ENCODE data around the gene PRR16.

The PRR16 gene

DNA sequence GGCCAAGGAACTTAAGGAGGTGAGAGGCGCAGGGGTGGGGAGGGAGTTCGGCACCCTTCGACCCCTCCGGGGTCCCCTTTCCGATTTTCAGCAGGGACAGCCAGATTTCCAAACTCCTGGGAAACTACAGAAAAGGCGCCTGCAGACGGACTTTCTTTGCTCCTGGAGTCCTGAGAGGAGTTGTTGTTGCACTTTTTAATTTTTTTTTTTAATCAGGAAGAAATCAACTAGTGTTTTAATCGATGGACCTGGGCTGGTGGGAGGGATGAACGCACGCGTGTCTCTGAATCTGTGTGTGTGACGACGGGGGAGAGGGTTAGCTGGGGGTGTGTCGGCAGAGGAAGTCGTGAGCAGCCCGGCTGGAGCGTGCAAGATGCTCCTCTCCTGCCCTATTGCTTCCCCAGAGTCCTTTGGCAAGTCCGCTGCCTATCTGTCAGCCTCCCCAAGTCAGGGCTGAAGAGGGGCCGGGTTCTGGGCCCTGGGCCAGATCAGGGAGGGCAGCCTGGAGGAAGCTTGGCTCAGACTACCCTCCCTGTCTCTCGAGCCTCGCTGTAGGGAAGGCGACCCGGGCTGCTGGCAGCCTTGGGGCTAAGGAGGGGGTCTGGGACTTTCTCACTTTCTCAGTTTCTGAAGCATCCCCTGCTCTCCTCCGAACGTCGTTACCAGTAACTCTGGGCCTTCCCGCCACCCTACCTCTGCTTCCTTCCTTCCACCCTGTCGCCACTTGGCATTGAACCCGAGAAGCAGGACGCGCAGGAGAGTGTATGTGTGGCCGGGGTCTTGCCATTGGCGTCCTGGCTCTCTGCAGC, 731 bp downstream of the PRR16 start:
- peak in 1 of 2 donors; percentile 22 for DNase-seq

DNA sequence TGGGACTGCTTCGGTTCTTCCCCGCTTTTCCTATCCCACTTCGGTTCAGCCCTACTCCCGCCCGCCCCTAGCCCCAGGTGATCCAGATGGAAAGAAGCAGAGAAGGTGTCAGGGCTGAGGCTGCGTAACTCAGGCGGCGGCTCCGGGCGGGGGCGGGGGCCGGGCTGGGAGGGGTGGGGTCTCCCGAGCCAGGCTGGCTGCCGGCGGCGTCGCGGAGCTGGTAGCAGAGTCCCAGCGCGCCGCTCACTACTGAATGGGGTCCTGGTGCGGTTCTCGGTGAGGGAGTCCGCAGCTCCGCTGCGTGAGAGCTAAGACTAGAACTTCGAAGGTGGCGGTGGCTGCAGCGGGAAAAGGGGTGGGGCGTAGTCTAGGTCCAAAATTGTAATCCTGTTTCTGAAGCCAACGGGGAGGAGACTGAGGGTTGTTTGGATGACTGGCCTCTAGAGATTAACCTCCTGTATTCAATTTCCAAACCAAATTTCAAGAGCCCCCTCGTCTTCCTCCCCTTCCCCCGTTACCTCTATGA, 1.4 kb downstream of the PRR16 start:
- no peak for DNase-seq

- DNase-seq, result no peak
Measured at GRCh38 chr5:120466341-120467006, 2.4 kb downstream of the PRR16 start.

DNA sequence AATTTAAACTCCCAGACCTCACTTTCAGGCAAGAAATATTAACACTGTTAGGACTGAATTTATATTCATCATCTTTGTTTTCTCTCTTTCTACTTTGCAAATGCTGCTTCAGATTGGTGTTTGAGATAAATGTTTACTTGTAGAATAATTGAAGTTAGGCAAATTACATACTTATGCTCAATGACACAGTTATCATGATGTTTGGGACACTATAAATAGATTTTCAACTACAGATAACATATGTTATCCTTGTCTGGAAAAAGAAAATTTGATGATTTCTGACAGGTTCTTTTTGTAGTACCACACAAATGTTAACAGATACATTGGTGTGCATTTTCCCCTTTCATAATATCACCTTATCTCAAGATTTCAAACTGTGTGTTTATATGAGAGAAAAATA, 7.9 kb downstream of the PRR16 start:
- no peak for DNase-seq

DNA sequence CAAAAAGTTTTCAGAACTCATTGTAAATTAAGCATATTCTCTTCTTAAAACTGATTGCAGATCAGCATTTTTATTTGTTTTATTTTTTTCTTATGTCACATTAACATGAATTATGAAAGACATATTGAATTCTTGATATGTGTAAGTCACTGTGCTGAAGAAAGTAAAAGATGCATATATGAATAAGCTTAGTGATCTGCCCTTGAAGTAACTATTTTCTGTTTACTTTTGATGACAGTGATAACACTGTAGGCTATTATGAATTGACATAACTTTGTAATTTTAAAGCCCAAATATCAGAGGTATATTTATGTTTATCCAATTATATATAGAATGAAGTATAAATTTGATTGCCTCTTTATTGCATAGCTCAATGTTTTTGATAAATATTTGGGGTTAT, 8.8 kb downstream of the PRR16 start:
- no peak for DNase-seq

GRCh38 chr5:120473332-120473731, 9.2 kb downstream of the PRR16 start:
- DNase-seq, result no peak

DNA sequence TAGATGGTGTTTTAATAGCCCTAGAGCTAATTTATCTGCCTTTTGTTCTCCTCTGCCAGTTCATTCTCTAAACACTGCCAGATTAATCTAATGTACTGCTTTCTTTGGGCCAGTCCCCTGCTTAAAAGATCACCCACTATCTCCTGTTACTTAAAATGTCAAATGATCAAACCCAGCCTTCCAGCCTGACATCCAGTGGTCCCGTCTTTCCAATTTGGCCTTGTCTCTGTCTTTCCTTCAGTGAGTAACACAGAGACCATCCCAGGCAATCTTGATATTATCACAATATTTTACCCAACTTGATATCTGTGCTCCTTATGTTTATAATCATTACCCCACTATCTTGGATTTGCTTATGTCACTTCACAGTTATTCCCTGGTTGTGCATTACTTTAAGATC, 12.0 kb downstream of the PRR16 start:
- no peak for DNase-seq

DNA sequence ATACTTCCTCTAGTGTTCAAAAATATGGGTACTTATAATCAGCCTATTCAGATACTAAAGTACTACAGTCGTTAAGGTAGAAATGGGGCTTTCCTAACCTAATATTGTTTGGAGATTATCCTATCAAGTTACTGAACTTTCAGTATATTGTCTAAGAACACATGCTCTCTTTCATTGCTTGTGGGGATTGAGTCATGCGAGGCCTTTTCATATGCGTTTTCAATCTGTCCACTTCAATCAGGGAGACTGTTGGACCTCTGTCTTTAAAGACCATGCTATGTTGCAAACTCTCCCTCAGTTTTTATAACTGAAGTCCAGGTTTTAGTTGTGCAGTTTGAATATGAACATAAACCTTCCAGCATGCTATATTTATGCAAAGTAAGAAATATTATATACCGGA, 15.0 kb downstream of the PRR16 start:
- DNase-seq, result no peak

- no peak for DNase-seq
Measured at GRCh38 chr5:120499876-120500563, 35.9 kb downstream of the PRR16 start.

DNA sequence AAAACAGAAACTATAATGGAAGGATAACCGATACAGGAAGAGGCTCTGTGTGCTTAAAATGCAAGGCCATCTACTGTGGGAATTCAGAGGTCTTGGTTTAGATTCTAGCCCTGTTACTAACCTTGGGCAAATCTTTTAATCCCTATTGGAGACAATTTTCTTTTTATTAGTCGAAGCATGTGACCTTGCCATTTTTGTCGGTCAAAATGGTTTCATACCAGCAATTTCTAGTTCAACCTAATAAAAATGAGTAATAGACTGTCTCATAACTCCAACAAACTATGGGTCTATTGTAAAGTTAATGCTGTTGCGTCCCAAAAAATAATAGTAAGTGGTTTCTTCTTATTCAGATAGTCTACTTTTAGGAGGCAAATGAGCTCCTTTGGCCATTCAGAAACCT, 38.4 kb downstream of the PRR16 start:
- DNase-seq, result no peak

DNA sequence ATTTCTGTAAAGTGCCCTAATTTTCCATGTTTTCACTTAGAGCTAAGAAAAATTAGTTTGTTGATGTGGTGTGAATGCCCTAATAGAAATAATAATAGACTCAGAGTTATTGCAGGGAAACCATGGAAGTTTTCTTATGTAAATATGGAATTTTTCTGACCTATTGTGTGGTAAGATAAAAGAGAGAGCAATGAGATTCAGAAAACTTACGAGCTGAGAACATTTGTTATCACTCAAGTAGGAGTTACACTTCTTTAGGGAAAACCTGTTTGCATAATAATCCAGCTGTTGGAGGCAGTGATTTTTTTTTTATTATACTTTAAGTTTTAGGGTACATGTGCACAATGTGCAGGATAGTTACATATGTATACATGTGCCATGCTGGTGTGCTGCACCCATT, 39.2 kb downstream of the PRR16 start:
- no peak for DNase-seq

- DNase-seq, result no peak
Measured at GRCh38 chr5:120504057-120504456, 40.0 kb downstream of the PRR16 start.

DNA sequence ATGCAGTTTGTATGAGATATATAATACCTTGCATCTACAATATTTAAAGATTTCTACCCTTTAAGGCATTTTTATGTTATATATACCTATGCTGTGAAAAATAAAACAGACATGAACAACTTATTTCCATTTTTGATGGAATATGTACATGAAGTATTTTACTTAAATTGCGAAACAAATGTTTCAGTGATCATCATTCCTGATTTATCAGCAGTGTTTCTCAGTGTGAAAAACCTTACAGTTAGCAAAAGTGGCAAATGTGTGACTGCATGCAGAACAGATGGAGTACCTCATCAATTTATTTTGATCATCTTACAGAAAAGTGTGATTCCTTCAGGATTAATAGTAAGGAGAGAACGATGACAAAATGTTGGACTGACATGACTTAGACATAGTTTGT, 43.1 kb downstream of the PRR16 start:
- DNase-seq, result no peak

- no peak for DNase-seq
Measured at GRCh38 chr5:120507800-120508463, 43.8 kb downstream of the PRR16 start.

- DNase-seq, result no peak
Measured at GRCh38 chr5:120509053-120509452, 45.0 kb downstream of the PRR16 start.

- no peak for DNase-seq
Measured at GRCh38 chr5:120510098-120510637, 46.1 kb downstream of the PRR16 start.

GRCh38 chr5:120510994-120511686, 47.0 kb downstream of the PRR16 start:
- DNase-seq, result no peak

DNA sequence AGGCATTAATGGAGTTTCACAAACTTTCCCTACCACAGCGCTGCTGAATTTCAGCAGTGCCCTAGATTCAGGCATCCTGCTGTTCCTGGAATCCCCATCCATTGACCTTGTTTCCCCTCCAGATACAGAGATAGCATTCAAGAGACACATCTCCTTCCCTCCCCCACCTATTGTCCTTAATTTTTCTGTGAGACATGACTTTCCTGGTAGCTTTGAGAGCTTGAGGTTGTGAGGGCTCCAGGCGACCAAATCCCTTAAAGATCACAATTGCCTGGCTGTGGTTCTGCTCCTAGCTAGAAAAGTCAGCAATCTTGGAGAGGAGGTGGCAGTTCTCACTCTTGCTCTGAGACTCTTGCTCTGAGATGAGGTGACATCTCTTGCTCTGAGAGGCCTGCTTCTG, 48.0 kb downstream of the PRR16 start:
- DNase-seq, result no peak

DNA sequence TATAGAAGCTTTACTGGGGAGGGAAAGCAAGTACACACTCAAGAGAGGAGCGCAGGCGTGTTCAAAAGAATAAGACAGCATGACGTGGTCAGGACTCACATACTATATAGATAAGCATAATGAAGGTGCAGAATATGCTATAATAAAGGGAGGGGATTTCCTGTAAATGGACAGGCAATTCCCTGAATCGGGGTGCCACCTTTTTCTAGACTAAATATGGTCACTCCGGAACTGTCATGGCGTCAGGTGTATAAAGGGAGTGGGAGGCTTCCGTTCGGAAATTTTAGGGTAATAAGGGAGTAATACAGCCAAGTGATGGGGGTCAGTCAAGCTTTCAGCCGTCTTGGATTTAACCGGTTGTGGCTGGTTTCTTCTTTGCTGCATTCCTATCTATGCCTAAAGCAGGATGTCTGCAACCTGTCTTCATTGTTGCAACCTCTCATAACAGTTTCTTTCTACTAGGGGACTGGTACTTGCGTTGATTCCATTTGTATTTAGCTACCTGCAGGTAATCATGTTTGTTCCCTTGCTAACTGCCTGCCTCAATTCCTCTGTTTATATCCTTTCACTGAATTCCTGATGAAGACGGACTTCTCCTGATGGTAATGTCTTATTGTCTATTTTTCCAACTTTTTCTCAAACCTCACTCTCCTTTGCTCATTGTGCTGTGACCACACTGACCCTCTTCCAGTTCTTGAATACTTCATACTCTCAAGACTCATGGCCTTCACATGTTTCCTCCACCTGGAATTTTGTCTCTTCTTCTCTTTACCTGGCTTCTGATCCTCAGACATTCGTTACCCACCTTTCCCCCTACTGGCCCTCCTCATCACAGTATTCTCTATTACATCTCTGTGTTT, 48.9 kb downstream of the PRR16 start:
- no peak for DNase-seq

DNA sequence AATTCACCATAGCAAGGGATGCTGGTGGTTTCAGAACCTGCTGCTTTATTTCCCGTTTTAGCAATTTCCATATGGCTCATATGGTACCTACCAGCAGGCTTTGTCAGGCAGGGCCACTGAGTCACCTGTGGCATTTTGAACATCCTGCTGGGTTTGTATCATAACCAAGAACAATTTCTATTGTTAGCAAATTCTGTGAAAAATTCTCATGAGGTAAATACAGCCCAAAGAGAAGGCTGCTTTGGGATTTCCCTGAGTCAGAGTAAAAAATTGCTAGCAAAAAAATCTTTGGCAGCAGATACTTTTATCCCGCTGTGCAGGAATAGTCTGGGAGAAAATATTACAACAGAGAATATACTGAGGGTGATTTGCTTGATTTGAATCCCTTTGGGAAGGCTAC, 52.7 kb downstream of the PRR16 start:
- no peak for DNase-seq

DNA sequence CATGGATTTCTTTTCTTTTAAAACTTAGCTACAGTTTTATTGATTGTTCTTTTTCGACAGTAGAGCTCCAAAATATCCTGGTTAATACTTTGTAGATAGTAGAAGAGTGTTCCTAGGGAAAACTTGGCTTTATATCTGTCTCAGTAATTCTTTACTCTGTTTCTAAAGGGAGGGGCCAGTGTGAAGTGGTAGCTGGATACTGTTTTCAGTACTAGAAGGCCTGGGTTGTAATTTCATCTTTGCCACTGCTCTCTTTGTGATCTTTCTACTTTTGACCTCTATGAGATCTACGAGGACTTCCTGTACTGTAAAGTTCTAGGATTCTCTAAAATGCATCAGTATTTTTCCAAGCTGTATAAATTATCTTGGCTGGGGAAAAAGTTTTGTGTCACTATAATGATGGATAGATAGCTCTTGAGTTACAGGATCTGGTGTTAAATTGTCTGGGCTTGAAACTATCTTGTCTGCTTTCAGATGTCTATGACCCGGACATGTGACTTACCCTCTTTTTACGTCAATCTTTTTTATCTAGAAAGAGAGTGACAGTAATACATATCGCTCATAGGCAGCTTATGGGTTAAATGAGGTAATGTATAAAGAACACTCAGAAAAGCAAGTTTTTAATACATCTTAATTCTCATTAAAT, 53.6 kb downstream of the PRR16 start:
- DNase-seq, result no peak

Data from CD4-positive, alpha-beta T cell treated with Interleukin-4 for 1 hour (primary cell).